Measurements from ENCODE around the gene NTS. TPM values are rescaled to one million over a fixed set of nuclear protein-coding genes. Genes with fewer than 3 reads are reported as not detected.

Gene NTS
- total RNA-seq, 6 experiments from 2014 or later = 0.24 to 0.56 (median 0.37) TPM; not detected in 2

GRCh38 chr12:85923767-85924331 lies 49.8 kb downstream of the NTS start:
- TF ChIP-seq, protein P1, sequence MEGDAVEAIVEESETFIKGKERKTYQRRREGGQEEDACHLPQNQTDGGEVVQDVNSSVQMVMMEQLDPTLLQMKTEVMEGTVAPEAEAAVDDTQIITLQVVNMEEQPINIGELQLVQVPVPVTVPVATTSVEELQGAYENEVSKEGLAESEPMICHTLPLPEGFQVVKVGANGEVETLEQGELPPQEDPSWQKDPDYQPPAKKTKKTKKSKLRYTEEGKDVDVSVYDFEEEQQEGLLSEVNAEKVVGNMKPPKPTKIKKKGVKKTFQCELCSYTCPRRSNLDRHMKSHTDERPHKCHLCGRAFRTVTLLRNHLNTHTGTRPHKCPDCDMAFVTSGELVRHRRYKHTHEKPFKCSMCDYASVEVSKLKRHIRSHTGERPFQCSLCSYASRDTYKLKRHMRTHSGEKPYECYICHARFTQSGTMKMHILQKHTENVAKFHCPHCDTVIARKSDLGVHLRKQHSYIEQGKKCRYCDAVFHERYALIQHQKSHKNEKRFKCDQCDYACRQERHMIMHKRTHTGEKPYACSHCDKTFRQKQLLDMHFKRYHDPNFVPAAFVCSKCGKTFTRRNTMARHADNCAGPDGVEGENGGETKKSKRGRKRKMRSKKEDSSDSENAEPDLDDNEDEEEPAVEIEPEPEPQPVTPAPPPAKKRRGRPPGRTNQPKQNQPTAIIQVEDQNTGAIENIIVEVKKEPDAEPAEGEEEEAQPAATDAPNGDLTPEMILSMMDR (IDR thresholded peaks at IDR 0.05) = peak; percentile 44 to 73 (median 71)
- no peak for TF ChIP-seq POLR2A (IDR thresholded peaks at IDR 0.05)
- H3K4me1 ChIP-seq = no peaks in the 10 kb centered on the region
- H3K27ac ChIP-seq = no peak overlapping the region
- no peaks in the 10 kb centered on the region for H3K27me3 ChIP-seq
- intact Hi-C loops (cut with DNase I) = no loop called here
- H3K4me3 ChIP-seq = no peak overlapping the region
- peak in 2 of 4 donors; percentile 30 to 38 for ATAC-seq
- WGBS (ENCODE audit: insufficient coverage, low coverage, low lambda C conversion rate, missing lambda C conversion rate) = 83% methylated on average over 1 of the region's 1 CpG
- no peaks in the 10 kb centered on the region for H3K9me3 ChIP-seq
- DNase-seq = no peak
- H3K36me3 ChIP-seq = no peaks in the 10 kb centered on the region

DNA sequence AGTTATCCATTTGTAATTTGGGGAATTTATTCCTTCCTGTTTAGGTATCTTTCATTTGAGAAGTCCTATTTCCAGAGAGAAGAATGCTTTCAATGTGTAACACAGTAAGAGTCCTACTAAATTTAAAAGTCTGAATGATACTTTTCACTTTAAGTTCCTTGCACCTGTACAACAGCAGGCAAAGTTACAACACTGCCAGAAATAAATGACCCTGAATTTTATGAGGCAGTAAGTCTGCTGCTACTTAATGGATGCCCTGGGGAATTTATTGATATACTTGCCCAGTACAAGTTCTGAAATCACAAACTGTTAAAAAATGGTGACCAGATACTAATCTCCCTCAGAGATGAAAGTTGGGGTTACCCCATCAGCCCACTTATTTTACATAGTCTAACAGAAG lies 53.1 kb downstream of the NTS start:
- DNase-seq (no peak), ATAC-seq (no peak)
- Histone ChIP-seq H3K9me3 (no peaks in the 10 kb centered on the region), H3K4me3 (no peak overlapping the region), H3K27ac (no peak overlapping the region), H3K27me3 (no peaks in the 10 kb centered on the region), H3K4me1 (no peaks in the 10 kb centered on the region), H3K36me3 (no peaks in the 10 kb centered on the region)
- intact Hi-C loops (cut with DNase I) = no loop called here
- TF ChIP-seq POLR2A (IDR thresholded peaks at IDR 0.05) = no peak
- TF ChIP-seq, protein P1 (IDR thresholded peaks at IDR 0.05) = no peak

Other genes starting within 250 kb of the NTS start
- under 1 TPM; 0.31 to 0.77 (median 0.60) TPM for gene RASSF9, start 37.9 kb upstream of the NTS start, total RNA-seq

Measured in right lobe of liver (tissue), 6 donors.